ENCODE data around the gene C12orf57.

DNA sequence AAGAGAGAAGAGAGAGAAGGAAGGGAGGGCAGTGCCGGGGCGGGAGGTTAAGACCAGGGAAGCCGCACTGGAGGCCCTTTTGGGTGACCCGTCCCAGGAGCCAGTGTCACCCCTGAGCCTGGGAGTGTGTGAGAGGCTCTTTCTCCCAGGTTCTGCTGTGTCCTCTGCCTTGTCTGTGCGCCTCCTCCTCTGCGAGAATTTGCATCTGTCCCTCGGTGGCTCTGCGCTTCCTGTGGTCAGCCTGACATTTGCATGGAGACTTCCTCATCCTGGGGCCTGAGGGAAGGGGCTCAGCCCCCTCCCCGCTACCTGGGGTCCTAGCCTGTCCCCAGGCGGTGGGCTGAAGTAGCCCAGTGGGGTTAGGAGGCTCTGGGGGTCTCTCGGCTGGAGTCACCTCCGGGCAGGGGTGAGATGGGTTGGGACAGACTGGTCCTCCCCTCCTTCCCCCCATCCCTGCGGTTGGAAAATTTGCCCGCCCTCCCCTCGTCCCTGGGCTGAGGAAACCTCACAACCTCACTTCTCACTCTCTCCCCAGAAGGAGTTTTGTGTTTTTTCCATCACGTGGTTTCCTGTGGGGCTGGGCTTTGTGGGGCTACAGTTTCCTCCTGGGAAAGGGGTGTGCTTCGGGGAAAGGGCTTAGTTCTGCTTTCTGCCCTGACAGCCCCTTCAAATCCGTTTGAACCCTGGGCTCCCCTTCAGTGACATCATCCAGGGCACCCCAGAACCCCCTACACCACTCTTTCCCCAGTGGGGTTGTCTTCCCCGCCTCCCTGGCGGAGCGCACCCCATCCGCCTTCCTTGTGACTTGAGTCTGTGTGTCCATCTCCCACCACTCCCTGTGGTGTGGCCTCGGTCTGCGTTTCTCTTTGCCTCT is 9.9 kb downstream of the C12orf57 start:
- TF ChIP-seq ARNT (IDR thresholded peaks at IDR 0.05) (no peak), FOXK2 (IDR thresholded peaks at IDR 0.05) (no peak)

Measured in HEK293T (cell line).